Prostate gland (tissue), 2 donors: ENCODE results near the gene RABGAP1L. TPM values are rescaled to one million over a fixed set of nuclear protein-coding genes. Genes with fewer than 3 reads are reported as not detected.

Experiments used
- DNase-seq: peaks from one replicate; pipeline ENCODE4 v3.0.0-alpha.2; 2019; ENCODE audit warnings: low spot score
- H3K27ac ChIP-seq, 2 donors: fragments of 200-600 bp; sonication (generic); 2 replicates each; pipeline ENCODE4 v1.5.1; 2017 to 2019
- H3K27me3 ChIP-seq: fragments of 200-600 bp; sonication (generic); replicated peaks from 2 replicates; pipeline ENCODE4 v1.5.1; 2019; ENCODE audit not compliant: insufficient read depth
- H3K36me3 ChIP-seq, 2 donors: fragments of 200-600 bp; sonication (generic); 1 replicate in 1 of 2; 2 replicates in 1 of 2; pipeline versions ENCODE4 v1.5.1 to v1.8.1; 2017 to 2019
- H3K4me1 ChIP-seq: fragments of 200-600 bp; sonication (generic); replicated peaks from 2 replicates; pipeline ENCODE4 v1.5.1; 2019
- H3K4me3 ChIP-seq, 2 donors: fragments of 200-600 bp; sonication (generic); 2 replicates each; pipeline ENCODE4 v1.5.1; 2017 to 2019
- H3K9me3 ChIP-seq: fragments of 200-600 bp; sonication (generic); 2 replicates; pipeline ENCODE4 v1.5.1; 2017
- POLR2A ChIP-seq: fragments of 450-650 bp; IDR thresholded peaks from one replicate; pipeline ENCODE4 v1.6.1; 2016; ENCODE audit warnings: antibody characterized with exemption, mild to moderate bottlenecking
- POLR2AphosphoS5 ChIP-seq: sonication (generic); formaldehyde crosslinking; IDR thresholded peaks from one replicate; pipeline ENCODE4 v1.6.1; 2017; ENCODE audit warnings: antibody characterized with exemption
- WGBS: methylation state at CpG from one replicate; pipeline ENCODE4 v1.1.5; 2018; 5-methylcytosine and 5-hydroxymethylcytosine counted together
- intact Hi-C: fragments of 100-400 bp; cut with DNase I; formaldehyde crosslinking; loops from one replicate; pipeline ENCODE4 v1.14.2; 2022
- total RNA-seq, 2 donors: library from RNA; depleted of rRNA; stranded (reverse); fragments of >200 nt; gene quantifications; one replicate each; pipeline ENCODE4 v1.1.0, GENCODE V29; 2016
- TF ChIP-seq, protein P1 (sequence below), 4 experiments: fragments of 200-600 bp in 2 of 4; fragments of 450-650 bp in 2 of 4; sonication (generic) in 2 of 4; IDR thresholded peaks; 1 replicate in 3 of 4; 2 replicates in 1 of 4; pipeline ENCODE4 v1.5.1; 2016 to 2019; ENCODE audit warnings: antibody characterized with exemption in 4 of 4, mild to moderate bottlenecking in 2 of 4, moderate library complexity in 2 of 4

Gene RABGAP1L
- total RNA-seq, 2 donors from 2014 or later: 32.3 to 41.5 TPM

DNA sequence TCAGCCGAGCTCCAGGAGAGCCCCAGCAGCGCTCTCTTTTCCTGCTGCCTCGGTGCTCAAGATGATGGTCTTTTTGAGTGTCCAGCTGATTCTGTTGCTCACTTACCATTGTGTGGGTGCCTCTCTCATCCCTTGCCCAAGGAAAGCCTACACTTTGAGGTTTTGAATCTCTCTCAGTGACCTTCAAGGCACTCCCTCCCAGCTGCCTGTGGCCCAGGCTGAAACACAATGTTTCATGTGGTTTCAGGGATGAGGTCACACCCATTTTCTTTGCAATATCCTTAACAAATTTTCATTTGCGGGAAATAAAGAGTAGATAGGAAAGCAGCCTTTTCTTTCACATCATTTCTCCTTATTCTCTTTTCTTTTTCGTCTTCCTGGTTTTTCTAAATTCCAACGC lies 876.5 kb downstream of the RABGAP1L start:
- WGBS: 89% methylated on average over 6 of the region's 6 CpGs
- TF ChIP-seq POLR2AphosphoS5 (no peak), POLR2A (no peak)
- TF ChIP-seq, protein P1, sequence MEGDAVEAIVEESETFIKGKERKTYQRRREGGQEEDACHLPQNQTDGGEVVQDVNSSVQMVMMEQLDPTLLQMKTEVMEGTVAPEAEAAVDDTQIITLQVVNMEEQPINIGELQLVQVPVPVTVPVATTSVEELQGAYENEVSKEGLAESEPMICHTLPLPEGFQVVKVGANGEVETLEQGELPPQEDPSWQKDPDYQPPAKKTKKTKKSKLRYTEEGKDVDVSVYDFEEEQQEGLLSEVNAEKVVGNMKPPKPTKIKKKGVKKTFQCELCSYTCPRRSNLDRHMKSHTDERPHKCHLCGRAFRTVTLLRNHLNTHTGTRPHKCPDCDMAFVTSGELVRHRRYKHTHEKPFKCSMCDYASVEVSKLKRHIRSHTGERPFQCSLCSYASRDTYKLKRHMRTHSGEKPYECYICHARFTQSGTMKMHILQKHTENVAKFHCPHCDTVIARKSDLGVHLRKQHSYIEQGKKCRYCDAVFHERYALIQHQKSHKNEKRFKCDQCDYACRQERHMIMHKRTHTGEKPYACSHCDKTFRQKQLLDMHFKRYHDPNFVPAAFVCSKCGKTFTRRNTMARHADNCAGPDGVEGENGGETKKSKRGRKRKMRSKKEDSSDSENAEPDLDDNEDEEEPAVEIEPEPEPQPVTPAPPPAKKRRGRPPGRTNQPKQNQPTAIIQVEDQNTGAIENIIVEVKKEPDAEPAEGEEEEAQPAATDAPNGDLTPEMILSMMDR (IDR thresholded peaks at IDR 0.05): no peak
- Histone ChIP-seq H3K36me3 (no peaks in the 10 kb centered on the region), H3K27ac (no peak overlapping the region), H3K4me3 (no peak overlapping the region), H3K27me3 (no peaks in the 10 kb centered on the region), H3K4me1 (no peaks in the 10 kb centered on the region), H3K9me3 (no peaks in the 10 kb centered on the region)
- intact Hi-C loops: loop anchor here (5.0 kb wide), 1 partner anchor 281 kb away; no protein-coding TSS in a partner anchor
- DNase-seq: no peak

- Histone ChIP-seq H3K36me3 (no peaks in the 10 kb centered on the region), H3K27me3 (no peaks in the 10 kb centered on the region), H3K4me3 (no peak overlapping the region), H3K9me3 (no peaks in the 10 kb centered on the region), H3K4me1 (no peaks in the 10 kb centered on the region), H3K27ac (no peak overlapping the region)
- TF ChIP-seq POLR2AphosphoS5: no peak
- 59% methylated on average over 3 of the region's 3 CpGs for WGBS
- no peak for DNase-seq
- intact Hi-C loops: loop anchor here (5.0 kb wide), 1 partner anchor 281 kb away; no protein-coding TSS in a partner anchor
These were observed 877.2 kb downstream of the RABGAP1L start for GRCh38 chr1:175036476-175036875.

- TF ChIP-seq POLR2A (no peak), POLR2AphosphoS5 (no peak)
- TF ChIP-seq, protein P1 (IDR thresholded peaks at IDR 0.05): no peak
- no peaks in the 10 kb centered on the region for H3K36me3 ChIP-seq
- H3K27ac ChIP-seq: no peak overlapping the region
- no peaks in the 10 kb centered on the region for H3K9me3 ChIP-seq
- WGBS: 67% methylated on average over 7 of the region's 7 CpGs
- no peak for DNase-seq
- H3K4me1 ChIP-seq: no peaks in the 10 kb centered on the region
- no peaks in the 10 kb centered on the region for H3K27me3 ChIP-seq
- intact Hi-C loops: loop anchor here (5.0 kb wide), 1 partner anchor 280 kb away; no protein-coding TSS in a partner anchor
- no peak overlapping the region for H3K4me3 ChIP-seq
These were observed 878.1 kb downstream of the RABGAP1L start for GRCh38 chr1:175037416-175037815.

DNA sequence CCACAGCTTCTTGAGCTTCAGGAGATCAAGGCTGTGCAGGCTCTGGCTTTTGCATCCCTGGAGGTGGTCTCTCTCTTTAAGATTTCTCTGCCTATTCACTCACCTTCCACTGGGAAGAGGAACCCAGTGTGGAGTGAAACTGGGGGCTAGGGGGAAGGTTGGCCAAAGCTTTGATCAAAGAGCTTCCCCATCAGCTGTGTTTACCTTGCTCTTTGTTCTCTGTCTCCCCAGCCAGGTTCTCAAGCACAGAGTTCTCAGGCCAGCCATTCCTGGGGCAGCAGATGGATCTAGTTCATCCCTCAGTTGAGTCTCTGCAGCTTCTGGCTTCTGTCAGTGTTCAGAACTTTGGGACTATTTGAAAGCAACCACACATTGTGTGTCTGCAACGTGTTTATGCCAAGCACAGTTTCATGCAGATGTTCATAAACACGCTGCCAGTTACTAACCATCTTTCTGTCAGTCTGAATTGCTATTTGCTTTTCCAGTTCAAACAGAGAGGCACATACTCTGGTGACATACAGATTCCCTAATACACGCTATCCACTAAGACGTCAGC lies 881.1 kb downstream of the RABGAP1L start:
- Histone ChIP-seq H3K4me1 (no peaks in the 10 kb centered on the region), H3K9me3 (no peaks in the 10 kb centered on the region), H3K27ac (no peak overlapping the region), H3K36me3 (no peaks in the 10 kb centered on the region), H3K4me3 (no peak overlapping the region), H3K27me3 (no peaks in the 10 kb centered on the region)
- WGBS: 63% methylated on average over 4 of the region's 4 CpGs
- no peak for DNase-seq
- intact Hi-C loops: no loop called here
- TF ChIP-seq, protein P1 (IDR thresholded peaks at IDR 0.05): no peak
- TF ChIP-seq POLR2A: no peak
- no peak for TF ChIP-seq POLR2AphosphoS5

DNA sequence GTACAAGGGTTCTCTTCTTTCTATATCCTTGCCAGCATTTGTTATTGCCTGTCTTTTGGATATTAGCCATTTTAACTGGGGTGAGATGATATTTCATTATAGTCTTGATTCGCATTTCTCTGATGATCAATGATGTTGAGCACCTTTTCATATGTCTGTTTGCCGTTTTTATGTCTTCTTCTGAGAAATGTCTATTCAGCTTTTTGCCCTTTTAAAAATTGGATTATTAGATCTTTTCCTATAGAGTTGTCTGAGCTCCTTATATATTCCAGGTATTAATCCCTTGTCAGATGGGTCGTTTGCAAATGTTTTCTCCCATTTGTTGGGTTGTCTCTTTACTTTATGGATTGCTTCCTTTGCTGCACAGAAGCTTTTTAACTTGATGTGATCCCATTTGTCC lies 883.3 kb downstream of the RABGAP1L start:
- TF ChIP-seq, protein P1 (IDR thresholded peaks at IDR 0.05): no peak
- TF ChIP-seq POLR2A: no peak
- TF ChIP-seq POLR2AphosphoS5: no peak
- H3K27me3 ChIP-seq: no peaks in the 10 kb centered on the region
- intact Hi-C loops: no loop called here
- no peaks in the 10 kb centered on the region for H3K36me3 ChIP-seq
- DNase-seq: no peak
- H3K4me1 ChIP-seq: no peaks in the 10 kb centered on the region
- no peak overlapping the region for H3K4me3 ChIP-seq
- no peaks in the 10 kb centered on the region for H3K9me3 ChIP-seq
- 79% methylated on average over 3 of the region's 3 CpGs for WGBS
- H3K27ac ChIP-seq: no peak overlapping the region
